AG09309 (cell line): Measurements from ENCODE around the gene STRBP.

ENCODE experiments used
- DNase-seq: peaks from one replicate; pipeline ENCODE4 v3.0.0-alpha.2; 2010; ENCODE audit warnings: low read depth
- H3K4me3 ChIP-seq: 2 replicates; pipeline ENCODE4 v1.5.1; 2011; ENCODE audit warnings: mild to moderate bottlenecking, low read depth, low read length, moderate library complexity; ENCODE audit not compliant: control insufficient read depth
- CTCF ChIP-seq: IDR thresholded peaks from 2 replicates; pipeline ENCODE4 v1.5.1; 2011; ENCODE audit warnings: mild to moderate bottlenecking, low read depth, low read length, inconsistent platforms; ENCODE audit not compliant: insufficient read depth, control insufficient read depth; ENCODE audit errors: missing control alignments

The STRBP gene

GRCh38 chr9:123099042-123099441 lies 169.3 kb downstream of the STRBP start:
- TF ChIP-seq CTCF = no peak
- DNase-seq = no peak
- no peak overlapping the region for H3K4me3 ChIP-seq

- H3K4me3 ChIP-seq = no peak overlapping the region
- no peak for DNase-seq
- TF ChIP-seq CTCF = no peak
These were observed 170.3 kb downstream of the STRBP start for GRCh38 chr9:123098096-123098459.

- DNase-seq = no peak
- H3K4me3 ChIP-seq = no peak overlapping the region
- no peak for TF ChIP-seq CTCF
These were observed 170.8 kb downstream of the STRBP start for GRCh38 chr9:123097430-123098095.

GRCh38 chr9:123096987-123097386 lies 171.4 kb downstream of the STRBP start:
- no peak overlapping the region for H3K4me3 ChIP-seq
- no peak for DNase-seq
- no peak for TF ChIP-seq CTCF

- no peak for DNase-seq
- no peak for TF ChIP-seq CTCF
- no peak overlapping the region for H3K4me3 ChIP-seq
These were observed 175.2 kb downstream of the STRBP start for GRCh38 chr9:123093141-123093540.

- no peak for DNase-seq
- no peak overlapping the region for H3K4me3 ChIP-seq
- TF ChIP-seq CTCF = peak; percentile 9
These were observed 176.9 kb downstream of the STRBP start for GRCh38 chr9:123091459-123091858.

- H3K4me3 ChIP-seq = no peak overlapping the region
- TF ChIP-seq CTCF = no peak
- DNase-seq = no peak
These were observed 177.4 kb downstream of the STRBP start for GRCh38 chr9:123090956-123091355.
